Endodermal cell (in vitro differentiated cells): ENCODE measurements around the gene MGAT5B. TPM values are rescaled to one million over a fixed set of nuclear protein-coding genes. Genes with fewer than 3 reads are reported as not detected.

Source experiments
- DNase-seq: peaks from one replicate; pipeline ENCODE4 v3.0.0-alpha.2; 2017
- H3K27ac ChIP-seq: 2 replicates; pipeline ENCODE4 v1.5.1; 2013; ENCODE audit warnings: mild to moderate bottlenecking, low read depth, low read length, moderate library complexity
- H3K27me3 ChIP-seq: 2 replicates; pipeline ENCODE4 v1.6.1; 2013; ENCODE audit warnings: mild to moderate bottlenecking, low read length, moderate library complexity; ENCODE audit not compliant: insufficient read depth, control insufficient read depth, poor library complexity, severe bottlenecking
- H3K36me3 ChIP-seq: 2 replicates; pipeline ENCODE4 v1.7.0; 2013; ENCODE audit warnings: mild to moderate bottlenecking, low read length, moderate library complexity; ENCODE audit not compliant: control insufficient read depth, insufficient read depth
- H3K4me1 ChIP-seq: one replicate; pipeline ENCODE4 v1.7.0; 2013; ENCODE audit warnings: low read length; ENCODE audit not compliant: control insufficient read depth, insufficient read depth
- H3K4me3 ChIP-seq: 2 replicates; pipeline ENCODE4 v1.5.1; 2013; ENCODE audit warnings: mild to moderate bottlenecking, low read length, moderate library complexity
- H3K9ac ChIP-seq: 2 replicates; pipeline ENCODE4 v1.6.1; 2013; ENCODE audit warnings: mild to moderate bottlenecking, low read length, moderate library complexity; ENCODE audit not compliant: poor library complexity, severe bottlenecking; ENCODE audit errors: extremely low read depth
- H3K9me3 ChIP-seq: 2 replicates; pipeline ENCODE4 v1.6.1; 2013; ENCODE audit warnings: mild to moderate bottlenecking, low read length, moderate library complexity; ENCODE audit not compliant: control insufficient read depth
- H3K27ac Mint-ChIP-seq: 2 replicates; pipeline ENCODE4 v1.8.0; 2020; ENCODE audit warnings: mixed read lengths
- H3K27me3 Mint-ChIP-seq: 2 replicates; pipeline ENCODE4 v1.8.0; 2021; ENCODE audit warnings: mild to moderate bottlenecking, mixed read lengths; ENCODE audit not compliant: insufficient read depth
- H3K36me3 Mint-ChIP-seq: 2 replicates; pipeline ENCODE4 v1.8.0; 2020; ENCODE audit warnings: low read depth, mixed read lengths
- H3K4me1 Mint-ChIP-seq: 2 replicates; pipeline ENCODE4 v1.8.0; 2020; ENCODE audit warnings: mixed read lengths
- H3K4me3 Mint-ChIP-seq: 2 replicates; pipeline ENCODE4 v1.8.0; 2020; ENCODE audit warnings: mild to moderate bottlenecking, moderate library complexity, mixed read lengths
- H3K9me3 Mint-ChIP-seq: 2 replicates; pipeline ENCODE4 v1.8.0; 2020; ENCODE audit warnings: mild to moderate bottlenecking, mixed read lengths
- CTCF ChIP-seq: fragments of 200-600 bp; sonication (generic); conservative IDR thresholded peaks from 2 replicates; pipeline ENCODE4 v1.5.0; 2021; ENCODE audit warnings: antibody characterized with exemption, mild to moderate bottlenecking
- WGBS, 2 experiments: methylation state at CpG; one replicate each; pipeline versions ENCODE4 v1.1.5 to v1.1.7; 2013; ENCODE audit warnings: missing lambda C conversion rate in 2 of 2, mixed read lengths in 1 of 2; ENCODE audit not compliant: insufficient coverage in 1 of 2, insufficient read length in 1 of 2; 5-methylcytosine and 5-hydroxymethylcytosine counted together
- total RNA-seq, 2 donors: library from RNA; stranded (reverse); fragmentation: NEBNext Ultra II Directional in 1 of 2; extraction: Animal tissue kit (Norgen Biotek cat#: 25700) in 1 of 2; gene quantifications; 2 replicates in 1 of 2; 3 replicates in 1 of 2; pipeline ENCODE4 v1.2.1, GENCODE V29; 2021

MGAT5B gene
- total RNA-seq, 2 donors from 2014 or later = 2.9 to 3.3 TPM

GRCh38 chr17:76868669-76869495 is 678 bp downstream of the MGAT5B start:
- Mint-ChIP-seq H3K27ac (no peak overlapping the region), H3K36me3 (no peaks in the 10 kb centered on the region), H3K4me3 (peak overlapping the region; percentile 51), H3K4me1 (peaks cover 13% of the 10 kb centered on the region), H3K9me3 (no peaks in the 10 kb centered on the region), H3K27me3 (peaks cover 28% of the 10 kb centered on the region)
- peak; percentile 77 for DNase-seq
- TF ChIP-seq CTCF = no peak
- H3K36me3 ChIP-seq = no peaks in the 10 kb centered on the region
- no peak overlapping the region for H3K9ac ChIP-seq
- peaks cover 44% of the 10 kb centered on the region for H3K27me3 ChIP-seq
- no peaks in the 10 kb centered on the region for H3K9me3 ChIP-seq
- peak overlapping the region; percentile 49 for H3K4me3 ChIP-seq
- no peaks in the 10 kb centered on the region for H3K4me1 ChIP-seq
- no peak overlapping the region for H3K27ac ChIP-seq
- WGBS, 2 experiments = 1 to 2% methylated on average over 23 to 84 of the region's 84 CpGs

- whole genome bisulfite sequencing, 2 experiments = 4 to 5% methylated on average over 26 to 80 of the region's 80 CpGs
- H3K36me3 ChIP-seq = no peaks in the 10 kb centered on the region
- Mint-ChIP-seq H3K27me3 (peaks cover 28% of the 10 kb centered on the region), H3K9me3 (no peaks in the 10 kb centered on the region), H3K4me1 (peaks cover 13% of the 10 kb centered on the region), H3K36me3 (no peaks in the 10 kb centered on the region), H3K4me3 (peak overlapping the region; percentile 51), H3K27ac (no peak overlapping the region)
- no peak for TF ChIP-seq CTCF
- DNase-seq = peak; percentile 89
- H3K9me3 ChIP-seq = no peaks in the 10 kb centered on the region
- no peaks in the 10 kb centered on the region for H3K4me1 ChIP-seq
- no peak overlapping the region for H3K27ac ChIP-seq
- no peak overlapping the region for H3K9ac ChIP-seq
- H3K4me3 ChIP-seq = no peak overlapping the region
- peaks cover 44% of the 10 kb centered on the region for H3K27me3 ChIP-seq
These were observed 1.5 kb downstream of the MGAT5B start for GRCh38 chr17:76869496-76870376.

- H3K27me3 Mint-ChIP-seq = peaks cover 27% of the 10 kb centered on the region
- peaks cover 13% of the 10 kb centered on the region for H3K4me1 Mint-ChIP-seq
- TF ChIP-seq CTCF = no peak
- no peaks in the 10 kb centered on the region for H3K4me1 ChIP-seq
- no peak overlapping the region for H3K9ac ChIP-seq
- no peak overlapping the region for H3K4me3 ChIP-seq
- no peak overlapping the region for H3K27ac Mint-ChIP-seq
- DNase-seq = peak; percentile 93
- H3K9me3 Mint-ChIP-seq = no peaks in the 10 kb centered on the region
- peak overlapping the region; percentile 23 for H3K4me3 Mint-ChIP-seq
- peaks cover 44% of the 10 kb centered on the region for H3K27me3 ChIP-seq
- H3K9me3 ChIP-seq = no peaks in the 10 kb centered on the region
- 20 to 23% methylated on average over 6 to 16 of the region's 16 CpGs for WGBS, 2 experiments
- peaks cover 2% of the 10 kb centered on the region for H3K36me3 Mint-ChIP-seq
- no peaks in the 10 kb centered on the region for H3K36me3 ChIP-seq
- no peak overlapping the region for H3K27ac ChIP-seq
These were observed 2.1 kb downstream of the MGAT5B start for GRCh38 chr17:76870377-76870714.
